COLO668 (cell line): Measurements from ENCODE around the gene OMA1.
"Not testable (repeated sequence)": the region's sequence is repeated elsewhere in the genome, so short reads cannot be mapped to it uniquely, and the experiment has no call there.

Experiments used
- DNase-seq: peaks from one replicate; lab custom pipeline; 2025; ENCODE audit not compliant: unreplicated experiment; lab: John Stamatoyannopoulos, UW

OMA1 gene

DNA sequence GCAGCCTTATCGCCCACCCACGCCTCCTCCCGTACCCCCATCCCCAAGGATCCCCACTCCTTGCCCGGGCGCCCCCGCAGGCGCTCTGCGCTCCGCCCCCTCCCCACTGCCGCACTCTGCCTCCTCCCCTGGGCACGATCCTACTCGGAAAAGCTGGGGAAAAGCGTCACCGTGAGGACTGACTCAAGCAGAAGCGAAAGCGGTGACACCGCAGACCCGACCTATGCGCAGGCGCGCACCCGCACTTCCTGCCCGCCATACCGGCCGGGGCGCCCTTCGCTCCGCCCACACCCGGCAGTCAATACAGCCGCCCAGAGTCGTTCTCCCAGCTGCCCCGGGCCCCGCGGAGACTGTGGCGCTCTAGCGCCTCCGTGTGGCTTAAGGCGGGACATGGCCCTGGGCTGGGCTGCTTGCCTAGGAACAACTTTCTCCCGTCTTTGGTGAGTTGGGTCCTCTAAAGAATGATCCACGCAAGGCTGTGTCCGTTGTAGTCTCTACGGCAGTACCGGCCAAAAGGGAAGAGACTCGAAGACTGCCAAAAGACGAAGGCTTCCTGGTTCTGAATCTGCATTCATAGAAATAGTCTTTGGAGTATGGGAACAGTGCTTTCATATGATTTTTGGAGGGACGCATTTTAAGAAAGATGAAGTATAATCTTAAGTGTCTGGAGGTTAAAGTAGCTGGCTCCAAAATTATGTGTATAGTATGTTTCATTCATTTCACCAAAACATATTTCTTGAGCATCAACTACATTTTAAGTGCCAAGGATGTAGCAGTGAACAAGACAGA is at the start of gene OMA1:
OMA1 (minus strand) TSS at position 207 of the 789 bp plus-strand sequence. CDS start 7,432 bp downstream, outside the sequence.
- peak; percentile 100 for DNase-seq

DNA sequence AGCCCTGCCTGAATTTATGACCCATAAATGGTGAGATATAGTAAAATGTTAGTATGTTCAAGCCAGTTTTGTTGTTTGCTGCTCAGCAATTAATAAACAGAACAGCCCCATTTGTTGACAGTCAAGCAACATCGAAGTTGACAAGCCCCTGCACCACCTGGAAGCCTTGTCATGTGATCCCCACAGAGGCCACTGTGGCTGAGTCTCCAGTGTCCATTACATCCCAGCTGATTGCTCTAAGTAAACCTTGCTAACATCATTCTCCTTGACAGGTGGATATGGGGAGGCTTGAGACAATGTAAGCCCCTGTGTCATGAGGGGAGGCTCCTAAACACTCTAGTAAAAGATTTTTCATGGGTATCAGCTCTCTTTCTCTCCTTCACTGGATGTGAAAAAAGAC is 48.0 kb upstream of the OMA1 start:
- no peak for DNase-seq

DNA sequence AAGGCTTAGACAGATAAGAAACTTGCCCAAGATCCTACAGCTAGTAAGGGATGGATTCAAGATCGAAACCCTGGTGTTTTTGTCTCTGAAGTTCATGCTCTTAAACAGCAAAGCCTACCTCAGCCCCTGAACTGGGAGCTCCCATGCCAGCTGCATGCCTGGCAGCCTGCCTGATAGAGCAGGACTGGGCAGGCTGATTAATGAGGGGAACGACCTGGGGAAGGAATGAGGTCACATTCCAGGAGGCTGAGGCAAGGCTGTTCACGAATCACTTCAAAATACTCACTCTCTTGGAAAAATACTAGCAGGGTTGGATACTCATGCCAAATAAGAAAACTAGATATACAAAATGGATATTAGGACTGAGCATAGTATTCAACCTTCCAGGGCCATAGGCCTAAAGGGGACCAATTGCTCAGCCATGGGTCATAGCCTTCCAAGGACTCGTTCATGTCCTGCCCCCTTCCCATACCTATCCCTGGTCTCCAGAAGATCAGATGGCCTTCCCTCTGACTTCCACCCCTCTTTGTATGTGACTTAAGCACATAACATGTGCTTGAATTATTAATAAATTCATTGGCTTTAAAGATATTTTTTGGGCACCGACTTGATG is 46.1 kb upstream of the OMA1 start:
- no peak for DNase-seq

DNA sequence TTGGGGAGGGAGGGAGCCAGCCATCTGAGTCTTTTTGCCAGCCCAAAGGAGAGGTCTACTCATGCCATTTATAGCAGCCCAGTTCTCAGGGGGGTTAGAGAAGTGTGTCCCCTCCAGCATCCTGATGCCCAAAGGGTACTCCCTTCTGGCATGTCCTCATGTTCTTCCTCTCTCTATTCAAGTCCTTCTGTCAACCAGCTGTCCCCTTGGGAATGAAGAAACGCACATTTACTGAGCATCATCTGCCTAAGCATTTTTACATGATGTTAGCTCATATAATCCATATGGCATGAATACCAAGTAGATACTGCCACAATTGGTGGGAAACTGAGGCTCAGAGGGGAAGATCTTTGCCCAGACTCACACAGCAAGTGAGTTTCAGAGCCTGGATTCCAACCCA is 45.3 kb upstream of the OMA1 start:
- no peak for DNase-seq

DNA sequence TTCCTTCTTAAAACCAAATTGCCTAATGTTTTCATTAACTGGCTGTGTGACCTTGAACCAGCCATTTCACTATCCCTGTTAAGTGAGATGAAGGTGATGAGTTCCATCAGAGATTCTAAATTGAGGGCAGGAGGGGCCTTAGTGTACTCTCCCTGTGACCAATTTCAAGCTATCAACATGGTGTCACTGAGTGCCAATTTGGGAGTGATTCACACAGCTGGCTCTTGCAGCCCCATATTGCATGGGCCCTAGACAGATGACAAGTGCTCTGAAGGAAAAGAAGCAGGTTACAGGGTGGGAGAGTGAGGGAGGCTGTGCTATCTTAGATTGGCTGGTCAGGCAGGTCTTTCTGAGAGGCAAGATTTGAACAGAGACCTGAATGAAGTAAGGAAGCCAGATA is 43.5 kb upstream of the OMA1 start:
- no peak for DNase-seq

DNA sequence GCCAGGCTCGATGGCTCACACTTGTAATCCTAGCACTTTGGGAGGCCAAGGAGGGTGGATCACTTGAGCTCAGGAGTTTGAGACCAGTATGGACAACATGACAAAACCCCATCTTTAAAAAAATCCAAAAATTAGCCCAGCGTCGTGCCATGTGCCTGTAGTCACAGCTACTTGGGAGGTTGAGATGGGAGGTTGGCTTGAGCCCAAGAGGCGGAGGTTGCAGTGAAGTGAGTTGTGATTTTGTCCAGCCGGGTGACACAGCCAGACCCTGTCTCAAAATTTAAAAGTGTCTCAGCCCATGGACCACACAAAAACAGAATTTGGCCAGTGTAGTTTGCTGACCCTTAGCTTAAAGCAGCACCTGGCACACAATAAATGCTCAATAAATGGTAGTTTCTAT is 41.9 kb upstream of the OMA1 start:
- no peak for DNase-seq

DNA sequence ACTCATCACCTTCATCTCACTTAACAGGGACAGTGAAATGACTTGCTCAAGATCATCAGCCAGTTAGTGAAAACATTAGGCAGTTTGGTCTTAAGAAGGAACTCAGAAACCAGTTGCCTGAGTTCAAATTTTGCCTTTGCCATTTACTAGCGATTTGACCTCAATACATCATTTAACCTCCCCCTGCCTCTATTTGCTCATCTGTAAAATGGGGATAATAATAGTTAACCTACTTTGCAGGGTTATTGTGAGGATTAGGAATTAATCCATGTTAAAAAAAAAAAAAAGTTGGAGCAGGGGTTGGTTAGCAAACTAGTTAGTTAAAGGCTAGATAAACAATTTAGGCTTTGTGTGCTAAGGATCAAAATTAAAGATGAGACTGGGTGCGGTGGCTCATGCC is 41.1 kb upstream of the OMA1 start:
- DNase-seq: no peak

DNA sequence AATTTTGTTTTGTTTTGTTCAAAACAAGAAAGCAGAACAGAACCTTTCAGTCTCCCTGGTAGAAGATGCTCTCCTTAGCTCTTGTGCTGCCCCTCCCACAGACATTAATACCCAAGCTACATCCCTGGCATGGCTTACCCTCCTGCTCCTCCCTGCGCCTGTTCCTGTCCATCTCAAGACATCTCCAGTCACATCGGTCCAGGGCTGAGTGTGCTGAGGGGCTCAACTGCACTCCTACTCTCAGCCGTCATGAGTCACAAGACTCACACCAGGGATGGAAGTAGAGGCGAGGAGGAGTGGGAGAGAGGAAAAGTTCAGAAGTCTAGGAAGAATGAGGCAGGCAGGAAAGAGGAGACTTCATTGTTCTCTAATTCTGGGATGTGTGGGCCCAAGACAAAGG is 39.7 kb upstream of the OMA1 start:
- no peak for DNase-seq

DNA sequence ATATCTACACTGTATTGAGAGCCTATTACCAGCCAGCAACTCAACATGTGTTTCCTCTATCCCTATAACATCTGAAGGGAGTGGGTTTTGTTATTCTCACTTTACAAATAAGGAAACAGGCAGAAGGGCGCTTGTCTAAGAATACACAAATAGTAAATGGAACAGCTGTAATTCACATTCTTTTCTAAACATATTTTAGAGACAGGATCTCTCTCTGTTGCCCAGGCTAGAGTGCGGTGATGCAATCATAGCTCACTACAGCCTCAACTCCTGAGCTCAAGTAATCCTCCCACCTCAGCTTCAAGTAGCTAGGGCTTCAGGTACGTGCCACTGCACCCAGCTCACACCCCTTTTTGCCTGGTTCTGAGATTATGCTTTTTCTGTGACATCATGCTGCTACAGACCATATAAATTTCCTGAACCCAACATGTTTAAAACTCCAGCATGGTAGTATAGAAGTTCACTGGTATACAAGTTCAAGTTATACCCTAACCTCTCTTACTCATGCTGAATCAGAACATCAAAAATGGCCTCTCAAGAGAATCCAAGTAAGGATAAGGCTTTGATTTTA is 39.1 kb upstream of the OMA1 start:
- no peak for DNase-seq

DNA sequence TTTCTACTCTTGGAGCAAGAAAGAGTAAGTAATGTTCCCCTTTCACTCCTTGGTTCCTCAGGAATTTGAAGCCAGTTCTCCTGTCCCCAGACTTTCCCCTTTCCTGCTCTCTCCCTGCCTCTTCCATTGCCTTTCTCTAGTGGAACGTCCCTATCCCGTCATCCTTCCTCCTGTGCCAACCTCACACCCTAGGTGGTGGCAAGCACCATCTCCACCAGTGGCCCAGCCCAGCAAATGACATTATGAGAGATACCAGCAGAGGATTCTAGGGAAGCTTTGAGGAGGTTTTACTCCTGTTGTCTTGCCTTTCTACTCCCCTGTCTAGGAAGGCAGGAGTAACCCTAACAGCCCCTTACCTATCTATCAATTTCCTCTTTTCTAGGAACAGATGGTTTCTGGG is 38.6 kb upstream of the OMA1 start:
- no peak for DNase-seq

DNA sequence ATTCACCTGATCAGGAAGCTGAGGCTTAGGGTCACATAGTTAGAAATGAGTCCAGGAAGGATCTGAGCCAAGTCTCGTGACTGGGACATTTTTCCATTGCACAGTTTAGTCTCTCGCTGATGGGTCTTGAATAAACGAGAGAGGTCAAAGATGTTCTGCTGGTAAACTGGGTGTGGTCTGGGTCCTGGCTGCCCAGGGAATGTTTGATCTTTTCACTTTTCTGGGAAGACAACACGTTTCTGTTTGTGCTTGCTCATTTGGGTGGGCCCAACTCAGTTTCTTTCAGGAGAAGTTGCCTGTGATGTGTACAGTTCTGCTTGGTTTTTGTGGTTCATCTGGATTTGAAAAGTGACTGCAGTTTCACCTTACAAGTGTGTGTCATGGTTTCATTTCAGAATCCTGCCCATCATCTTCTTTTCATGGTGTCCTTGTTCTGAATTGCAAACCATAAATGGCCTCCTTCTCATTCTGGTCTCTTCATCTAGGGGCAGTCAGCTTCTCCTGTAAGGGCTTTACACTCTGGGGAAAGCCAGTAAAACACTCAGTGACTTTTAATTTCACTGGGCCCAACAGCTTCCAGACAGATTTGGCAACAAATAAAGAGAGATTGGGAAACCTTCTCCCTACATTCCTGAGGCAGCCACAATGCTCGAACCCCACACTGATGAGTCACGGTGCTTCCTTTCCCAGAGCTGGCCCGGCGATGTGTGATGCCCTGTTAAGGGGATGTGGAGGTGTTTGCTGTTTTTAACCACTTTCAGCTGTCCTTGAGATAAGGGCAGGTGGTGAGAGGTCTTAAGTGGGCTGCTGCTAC is 37.8 kb upstream of the OMA1 start:
- no peak for DNase-seq

DNA sequence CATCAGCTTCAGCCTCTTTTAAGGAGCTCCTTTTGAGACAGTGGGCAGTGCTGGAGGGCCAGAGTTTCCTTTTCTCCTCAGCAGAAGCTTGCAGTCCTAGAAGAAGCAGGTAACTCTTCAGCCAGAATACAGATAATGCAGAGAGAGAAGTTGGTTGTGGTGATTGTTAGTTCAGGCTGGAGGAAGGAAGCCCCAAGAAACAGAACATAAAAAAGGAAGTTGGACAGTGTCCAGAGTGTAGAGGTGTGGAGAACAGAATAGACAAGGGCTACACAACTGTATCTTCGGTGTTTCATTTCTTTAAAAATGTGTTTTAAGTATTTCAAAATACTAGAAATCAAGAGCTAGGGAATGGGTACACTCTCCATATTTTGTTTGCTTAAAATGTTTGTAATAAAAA is 37.0 kb upstream of the OMA1 start:
- DNase-seq: no peak

DNA sequence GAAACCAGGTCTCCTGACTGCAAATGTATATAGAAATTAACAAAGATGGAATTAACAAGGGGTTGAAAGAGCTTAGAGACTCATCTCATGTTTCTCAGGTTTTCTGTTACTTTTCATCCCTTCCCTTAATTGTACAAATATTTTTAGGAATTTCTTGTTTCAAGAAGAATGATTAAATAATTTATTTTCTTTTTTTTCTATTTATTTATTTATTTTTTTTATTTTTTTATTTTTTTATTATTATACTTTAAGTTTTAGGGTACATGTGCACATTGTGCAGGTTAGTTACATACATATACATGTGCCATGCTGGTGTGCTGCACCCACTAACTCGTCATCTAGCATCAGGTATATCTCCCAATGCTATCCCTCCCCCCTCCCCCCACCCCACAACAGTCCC is 35.6 kb upstream of the OMA1 start:
- DNase-seq: not testable (repeated sequence)

DNA sequence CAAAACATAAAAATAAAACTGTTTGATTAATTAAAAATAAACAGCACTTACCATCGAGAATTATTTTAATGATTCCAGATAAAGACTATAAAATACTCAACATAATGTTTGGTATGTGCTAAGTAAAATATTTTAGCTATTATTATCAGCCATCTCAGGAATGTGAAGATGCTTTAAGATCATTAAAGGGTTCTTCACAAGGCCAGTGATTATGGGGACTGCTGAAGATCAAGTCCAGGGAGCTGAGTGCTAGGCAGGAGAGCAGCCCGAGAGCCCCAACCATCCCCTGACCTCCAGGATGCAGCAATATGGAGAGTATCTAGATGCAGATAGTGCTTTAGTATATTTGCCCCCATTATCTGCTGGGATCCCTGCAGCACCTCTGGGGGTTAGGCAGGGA is 35.1 kb upstream of the OMA1 start:
- no peak for DNase-seq

DNA sequence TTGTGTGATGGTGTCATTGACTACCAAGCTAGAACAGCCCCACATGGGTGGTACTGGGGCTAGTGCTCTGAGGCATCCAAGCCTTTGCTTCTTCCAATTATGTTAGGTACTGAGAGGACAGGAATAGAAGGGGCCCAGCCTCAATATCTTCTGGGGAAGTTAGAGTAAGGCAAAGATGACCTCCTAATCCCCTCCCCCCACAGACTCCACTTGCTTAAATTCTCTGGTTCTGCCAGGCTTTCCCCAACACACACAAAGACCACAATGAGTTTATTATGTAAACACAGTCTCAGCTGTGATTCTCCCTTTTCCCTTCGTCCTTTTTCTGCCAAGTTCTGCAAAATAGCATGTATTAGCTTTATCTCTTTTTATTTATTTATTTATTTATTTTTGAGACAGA is 33.7 kb upstream of the OMA1 start:
- DNase-seq: no peak

DNA sequence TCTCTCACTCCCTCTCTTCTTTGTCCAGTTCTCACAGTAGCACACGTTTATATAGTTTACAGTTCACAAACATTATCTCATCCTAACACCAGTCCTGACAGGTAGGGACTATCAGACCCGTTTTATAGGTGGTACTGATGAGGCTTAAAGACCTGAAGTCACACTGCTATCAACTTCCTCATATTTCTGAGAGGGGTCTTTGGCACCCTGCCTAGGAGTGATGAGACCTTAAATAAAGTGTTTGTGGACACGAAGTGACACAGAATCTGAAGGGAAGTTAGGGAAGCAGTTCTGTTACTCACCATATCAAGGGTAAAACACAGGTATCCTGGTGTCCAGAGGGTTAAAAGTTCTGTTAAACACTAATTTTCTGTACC is 31.1 kb upstream of the OMA1 start:
- no peak for DNase-seq

DNA sequence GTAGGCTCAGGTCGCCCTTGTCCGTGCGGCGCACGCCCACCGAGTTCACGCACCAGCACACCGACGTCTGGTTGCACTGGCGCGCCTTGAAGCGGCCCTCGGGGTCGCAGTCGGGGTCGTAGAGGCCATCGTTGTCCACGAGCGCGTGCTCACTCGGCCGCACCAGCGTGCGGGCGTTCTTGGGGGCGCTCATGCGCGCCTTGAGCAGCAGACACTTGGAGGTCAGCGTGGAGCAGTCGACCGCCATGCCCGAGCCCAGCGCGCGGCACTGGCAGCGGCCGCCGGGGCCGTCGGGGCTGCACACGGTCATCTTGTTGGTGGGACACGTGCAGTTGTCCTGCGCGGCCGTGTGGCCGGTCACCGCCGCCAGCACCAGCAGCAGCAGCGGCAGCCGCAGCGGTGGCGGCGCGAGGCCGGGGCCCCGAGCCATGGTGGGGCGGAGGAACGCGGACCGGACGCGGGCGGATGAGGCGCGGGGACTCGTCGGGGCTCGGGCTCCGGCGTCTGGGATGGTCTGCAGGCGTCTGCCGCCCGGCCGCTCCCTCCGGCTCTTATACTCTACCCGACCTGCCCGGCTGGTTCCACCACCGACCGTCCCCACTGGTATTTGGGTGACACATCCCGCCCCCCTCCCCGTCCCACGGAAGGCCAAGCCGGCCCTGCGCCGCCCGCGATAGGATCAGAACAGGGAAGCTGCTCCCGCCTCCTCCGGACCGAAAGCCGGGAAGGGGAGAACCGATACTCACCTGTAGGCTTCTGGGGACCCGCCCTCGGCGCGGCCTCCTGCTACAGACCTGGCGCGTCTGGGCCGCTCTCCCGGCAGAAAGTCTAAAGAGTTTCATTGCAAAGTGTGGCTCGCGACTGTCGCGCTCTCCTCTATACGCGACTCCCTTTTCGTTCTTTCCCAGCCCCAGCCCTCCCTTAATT is 30.5 kb upstream of the OMA1 start, which contains the start of gene TACSTD2:
TACSTD2 (minus strand) TSS at position 526 of the 927 bp plus-strand sequence; CDS start at position 430, 96 bp downstream.
- peak; percentile 83 for DNase-seq

DNA sequence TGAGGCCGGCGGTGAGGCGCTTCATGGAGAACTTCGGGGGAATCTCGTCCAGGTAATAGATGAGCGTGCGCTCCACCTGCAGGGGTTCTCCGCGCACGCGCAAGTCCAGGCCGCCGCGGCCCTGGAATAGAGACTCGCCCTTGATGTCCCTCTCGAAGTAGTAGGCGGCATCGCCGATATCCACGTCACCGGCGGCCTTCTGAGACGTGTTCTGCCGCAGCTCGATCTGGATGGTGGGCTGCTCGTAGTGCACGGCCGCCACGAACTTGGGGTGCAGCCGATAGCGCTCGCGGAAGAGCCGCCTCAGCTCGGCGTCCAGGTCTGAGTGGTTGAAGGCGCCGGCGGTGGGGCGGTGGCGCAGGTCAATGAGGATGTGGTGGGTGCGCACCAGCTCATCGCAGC is 29.8 kb upstream of the OMA1 start:
- DNase-seq: peak; percentile 57

DNA sequence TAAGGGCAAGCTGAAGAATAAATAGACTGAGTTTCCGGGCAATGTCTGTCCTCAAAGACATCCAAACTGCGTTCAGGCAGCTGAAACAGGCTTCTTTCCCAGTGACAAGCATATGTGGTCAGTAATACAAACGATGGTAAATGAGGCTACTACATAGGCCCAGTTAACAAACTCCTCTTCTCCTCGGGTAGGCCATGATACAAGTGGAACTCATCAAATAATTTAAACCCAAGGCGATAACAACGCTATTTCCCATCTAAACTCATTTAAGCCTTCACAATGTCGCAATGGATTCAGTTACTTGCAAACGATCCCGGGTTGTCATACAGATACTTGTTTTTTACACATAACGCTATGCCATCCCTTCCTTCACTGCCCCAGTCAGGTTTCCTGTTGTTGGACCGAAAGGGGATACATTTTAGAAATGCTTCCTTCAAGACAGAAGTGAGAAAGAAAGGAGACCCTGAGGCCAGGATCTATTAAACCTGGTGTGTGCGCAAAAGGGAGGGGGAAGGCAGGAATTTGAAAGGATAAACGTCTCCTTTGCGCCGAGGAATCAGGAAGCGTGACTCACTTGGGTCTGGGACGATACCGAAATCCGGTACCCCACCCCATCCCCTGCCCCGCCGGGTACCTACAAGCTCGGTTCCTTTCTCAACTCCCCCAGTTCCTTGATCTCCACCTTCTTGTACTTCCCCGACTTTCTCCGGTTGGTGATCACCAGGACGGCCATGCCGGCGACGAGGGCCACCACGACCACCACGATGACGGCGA is 29.2 kb upstream of the OMA1 start:
- no peak for DNase-seq

DNA sequence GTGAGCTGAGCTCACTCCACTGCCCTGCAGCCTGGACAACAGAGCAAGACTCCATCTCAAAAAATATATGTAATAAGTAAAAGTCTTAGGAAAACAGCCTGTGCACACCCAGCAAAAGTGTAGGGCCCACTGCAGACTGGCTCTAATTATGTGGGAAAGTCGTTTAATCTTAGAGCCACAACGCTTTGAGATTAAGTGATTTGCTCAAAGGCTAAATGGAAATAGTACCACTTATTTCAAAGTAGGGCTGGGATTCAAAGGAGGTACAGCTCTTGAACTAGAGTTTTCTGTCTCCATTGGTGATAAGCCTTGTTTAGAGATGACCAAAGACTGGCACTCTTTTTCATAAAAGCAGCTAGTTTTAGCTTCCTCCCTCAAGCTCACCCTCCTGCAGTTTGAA is 28.3 kb upstream of the OMA1 start:
- no peak for DNase-seq
